GM12878 (cell line): Measurements from ENCODE around the gene OGFOD3. TPM values are rescaled to one million over a fixed set of nuclear protein-coding genes. Genes with fewer than 3 reads are reported as not detected.

ENCODE experiments used
- ATAC-seq: fragments of 200-7000 bp; cut with Tn5 transposase; 3 replicates; pipeline ENCODE4 v1.9.1; 2020; ENCODE audit warnings: mild to moderate bottlenecking, moderate library complexity
- BruUV-seq: library from RNA; stranded (reverse); fragments of 400-500 nt; replicated peaks from 2 replicates; lab custom pipeline; 2021; lab: Mats Ljungman, UMichigan
- CTCF ChIA-PET: fragments of 300-600 bp; sonication (Branson Sonifier 250); formaldehyde crosslinking; extraction: SDS; loops from one replicate; lab custom pipeline; 2021; ENCODE audit warnings: inconsistent platforms; lab: Yijun Ruan, JAX
- POLR2A ChIA-PET: fragments of 350-600 bp; formaldehyde crosslinking; extraction: SDS; loops from one replicate; lab custom pipeline; 2021; ENCODE audit warnings: inconsistent platforms; lab: Charles Lee
- RAD21 ChIA-PET: fragments of 300-600 bp; sonication (Branson Sonifier 250); formaldehyde crosslinking; loops from one replicate; lab custom pipeline; 2023; ENCODE audit warnings: antibody characterized with exemption; ENCODE audit not compliant: unreplicated experiment; lab: Charles Lee
- SMC1A ChIA-PET: fragments of 300-600 bp; sonication (Branson Sonifier 250); formaldehyde crosslinking; loops from one replicate; lab custom pipeline; 2023; ENCODE audit not compliant: unreplicated experiment, uncharacterized antibody; lab: Charles Lee
- DNase-seq: peaks from one replicate; pipeline ENCODE4 v3.0.0-alpha.2; 2011; ENCODE audit warnings: low read depth, low spot score
- FAIRE-seq: peaks from 3 replicates; lab custom pipeline; 2011; peaks lifted over from hg19 to GRCh38; lab: Jason Lieb, UNC
- H2AFZ ChIP-seq: 2 replicates; pipeline ENCODE4 v1.6.0; 2011; ENCODE audit warnings: low read depth, low read length, control low read depth; ENCODE audit not compliant: control insufficient read depth
- H3K27ac ChIP-seq: 2 replicates; pipeline ENCODE4 v1.5.1; 2011; ENCODE audit warnings: control low read depth; ENCODE audit not compliant: control insufficient read depth, insufficient read depth
- H3K27me3 ChIP-seq, 2 experiments: replicated peaks in 1 of 2; 2 replicates each; pipeline versions ENCODE4 v1.6.0 to v1.6.1; 2011; ENCODE audit warnings: low read length in 1 of 2; ENCODE audit not compliant: control insufficient read depth in 2 of 2, insufficient read depth in 2 of 2
- H3K36me3 ChIP-seq, 2 experiments: 2 replicates each; pipeline ENCODE4 v1.5.1; 2011; ENCODE audit warnings: low read length in 1 of 2; ENCODE audit not compliant: control insufficient read depth in 2 of 2, insufficient read depth in 2 of 2
- H3K4me1 ChIP-seq: 2 replicates; pipeline ENCODE4 v1.6.1; 2011; ENCODE audit warnings: mild to moderate bottlenecking, low read length, moderate library complexity, mixed read lengths; ENCODE audit not compliant: control insufficient read depth, insufficient read depth
- H3K4me2 ChIP-seq: 2 replicates; pipeline ENCODE4 v1.6.0; 2011; ENCODE audit warnings: control low read depth; ENCODE audit not compliant: control insufficient read depth, insufficient read depth
- H3K4me3 ChIP-seq: fragments of 200-600 bp; sonication (generic); 2 replicates; pipeline ENCODE4 v1.5.1; 2016
- H3K79me2 ChIP-seq: 2 replicates; pipeline ENCODE4 v1.6.0; 2011; ENCODE audit warnings: low read length; ENCODE audit not compliant: control insufficient read depth, insufficient read depth
- H3K9ac ChIP-seq: 2 replicates; pipeline ENCODE4 v1.8.0; 2011; ENCODE audit warnings: low read length, control low read depth, mixed read lengths; ENCODE audit not compliant: control insufficient read depth, insufficient read depth
- H3K9me3 ChIP-seq: replicated peaks from 3 replicates; pipeline ENCODE4 v1.5.1; 2011; ENCODE audit warnings: mild to moderate bottlenecking, low read length; ENCODE audit not compliant: control insufficient read depth, insufficient read depth
- H4K20me1 ChIP-seq: 2 replicates; pipeline ENCODE4 v1.6.0; 2011; ENCODE audit not compliant: control insufficient read depth, insufficient read depth
- FOXK2 ChIP-seq: fragments of 450-650 bp; IDR thresholded peaks from 2 replicates; pipeline ENCODE4 v1.6.1; 2017; ENCODE audit warnings: mild to moderate bottlenecking, moderate library complexity
- HDGF ChIP-seq: fragments of 450-650 bp; IDR thresholded peaks from 2 replicates; pipeline ENCODE4 v1.6.1; 2016; ENCODE audit warnings: antibody characterized with exemption
- NRF1 ChIP-seq: conservative IDR thresholded peaks from 2 replicates; pipeline ENCODE4 v1.6.1; 2011; ENCODE audit warnings: mild to moderate bottlenecking, low read depth, low read length, improper control_type of control experiment
- SUZ12 ChIP-seq: fragments of 200-600 bp; sonication (generic); IDR thresholded peaks from one replicate; pipeline ENCODE4 v1.6.1; 2018; ENCODE audit warnings: antibody characterized with exemption, mild to moderate bottlenecking; ENCODE audit not compliant: unreplicated experiment
- WGBS: methylation state at CpG from one replicate; pipeline ENCODE4 v1.1.6; 2016; ENCODE audit warnings: low lambda C conversion rate; ENCODE audit not compliant: insufficient replicate concordance, insufficient coverage; ENCODE audit errors: missing lambda C conversion rate; 5-methylcytosine and 5-hydroxymethylcytosine counted together
- in situ Hi-C: fragments of 300-500 bp; cut with MboI; formaldehyde crosslinking; loops from 9 replicates; pipeline ENCODE4 v1.14.3; 2018; ENCODE audit warnings: mixed read lengths
- intact Hi-C: fragments of 100-400 bp; cut with micrococcal nuclease; formaldehyde crosslinking; loops from one replicate; pipeline ENCODE4 v1.14.2; 2022; ENCODE audit not compliant: unreplicated experiment
- polyA plus RNA-seq, 11 experiments: library from polyadenylated mRNA; depleted of rRNA in 4 of 11; unstranded in 6 of 11; stranded (reverse) in 5 of 11; fragments of >200 nt; fragmentation: Nextera tagmentation in 4 of 11; fragmentation: Illumina TruSeq in 1 of 11; extraction: Ambion mirVana in 4 of 11; extraction: Trizol in 1 of 11; gene quantifications; 1 replicate in 1 of 11; 2 replicates in 10 of 11; pipeline versions ENCODE4 v1.2.1 to v1.2.3, GENCODE V29; 2011 to 2016; ENCODE audit warnings: inconsistent platforms in 2 of 11, missing spikeins in 2 of 11, low read depth in 1 of 11
- total RNA-seq, 4 experiments: library from RNA; depleted of rRNA in 3 of 4; stranded (reverse); fragments of >200 nt in 3 of 4; fragmentation: Illumina TruSeq in 1 of 4; extraction: Trizol in 1 of 4; gene quantifications; 2 replicates each; pipeline versions ENCODE4 v1.2.1 to v1.2.3, GENCODE V29; 2013 to 2021

Gene OGFOD3
- total and polyA plus RNA-seq, 10 of the 15 experiments (the other 5 are each of a cell fraction or from before 2014, with no cell fraction given): 0.48 to 28.4 (median 18.3) TPM

GRCh38 chr17:82387705-82388106 is 30.7 kb downstream of the OGFOD3 start:
- Histone ChIP-seq H3K27ac (no peak overlapping the region), H3K27me3 (no peaks in the 10 kb centered on the region), H2AFZ (no peak overlapping the region), H3K4me2 (no peak overlapping the region), H3K36me3 (no peaks in the 10 kb centered on the region; a peak in 2 of 4 replicates), H3K9me3 (no peaks in the 10 kb centered on the region), H3K9ac (no peak overlapping the region), H4K20me1 (no peaks in the 10 kb centered on the region), H3K4me1 (no peaks in the 10 kb centered on the region), H3K79me2 (no peaks in the 10 kb centered on the region), H3K4me3 (no peak overlapping the region)
- BruUV-seq: no TSS peak
- POLR2A ChIA-PET: no interaction called here
- no peak for FAIRE-seq
- RAD21 ChIA-PET: no interaction called here
- ATAC-seq: no peak
- no peak for DNase-seq
- TF ChIP-seq FOXK2 (0 out of 2 replicates have a peak, but pooled peaks have one; percentile 12), HDGF (no peak)
- intact Hi-C loops: no loop called here
- SMC1A ChIA-PET: no interaction called here
- in situ Hi-C loops: no loop called here
- CTCF ChIA-PET: no interaction called here
- 34% methylated on average over 3 of the region's 3 CpGs for WGBS

- Histone ChIP-seq H3K79me2 (no peaks in the 10 kb centered on the region), H3K4me1 (no peaks in the 10 kb centered on the region), H3K9ac (no peak overlapping the region), H3K4me3 (no peak overlapping the region), H3K27ac (no peak overlapping the region), H2AFZ (no peak overlapping the region), H4K20me1 (no peaks in the 10 kb centered on the region), H3K36me3 (no peaks in the 10 kb centered on the region; a peak in 1 of 4 replicates), H3K27me3 (no peaks in the 10 kb centered on the region), H3K9me3 (no peaks in the 10 kb centered on the region), H3K4me2 (no peak overlapping the region)
- no peak for ATAC-seq
- CTCF ChIA-PET: no interaction called here
- intact Hi-C loops: no loop called here
- BruUV-seq: no TSS peak
- RAD21 ChIA-PET: no interaction called here
- in situ Hi-C loops: no loop called here
- 39% methylated on average over 37 of the region's 38 CpGs for WGBS
- POLR2A ChIA-PET: no interaction called here
- TF ChIP-seq SUZ12 (no peak), NRF1 (no peak)
- DNase-seq: no peak
- SMC1A ChIA-PET: no interaction called here
- no peak for FAIRE-seq
Observed at GRCh38 chr17:82386881-82387704, 31.3 kb downstream of the OGFOD3 start.
